Endometrial microvascular endothelial cells (primary cell): Measurements from ENCODE around the gene NTRK1. TPM values are rescaled to one million over a fixed set of nuclear protein-coding genes. Genes with fewer than 3 reads are reported as not detected.

Experiments used
- in situ Hi-C: cut with HindIII; loops from 2 replicates; pipeline ENCODE4 v1.10.0; 2017; ENCODE audit warnings: low sequenced_read_pairs, low pct_unique_long_range_greater_than_20kb; ENCODE audit errors: inconsistent ontology term
- total RNA-seq: library from RNA; depleted of rRNA; stranded (reverse); fragments of >200 nt; gene quantifications from one replicate; pipeline ENCODE4 v1.2.3, GENCODE V29; 2015; ENCODE audit errors: inconsistent ontology term

NTRK1 gene
- total RNA-seq, 1 donor from 2014 or later, result not detected

DNA sequence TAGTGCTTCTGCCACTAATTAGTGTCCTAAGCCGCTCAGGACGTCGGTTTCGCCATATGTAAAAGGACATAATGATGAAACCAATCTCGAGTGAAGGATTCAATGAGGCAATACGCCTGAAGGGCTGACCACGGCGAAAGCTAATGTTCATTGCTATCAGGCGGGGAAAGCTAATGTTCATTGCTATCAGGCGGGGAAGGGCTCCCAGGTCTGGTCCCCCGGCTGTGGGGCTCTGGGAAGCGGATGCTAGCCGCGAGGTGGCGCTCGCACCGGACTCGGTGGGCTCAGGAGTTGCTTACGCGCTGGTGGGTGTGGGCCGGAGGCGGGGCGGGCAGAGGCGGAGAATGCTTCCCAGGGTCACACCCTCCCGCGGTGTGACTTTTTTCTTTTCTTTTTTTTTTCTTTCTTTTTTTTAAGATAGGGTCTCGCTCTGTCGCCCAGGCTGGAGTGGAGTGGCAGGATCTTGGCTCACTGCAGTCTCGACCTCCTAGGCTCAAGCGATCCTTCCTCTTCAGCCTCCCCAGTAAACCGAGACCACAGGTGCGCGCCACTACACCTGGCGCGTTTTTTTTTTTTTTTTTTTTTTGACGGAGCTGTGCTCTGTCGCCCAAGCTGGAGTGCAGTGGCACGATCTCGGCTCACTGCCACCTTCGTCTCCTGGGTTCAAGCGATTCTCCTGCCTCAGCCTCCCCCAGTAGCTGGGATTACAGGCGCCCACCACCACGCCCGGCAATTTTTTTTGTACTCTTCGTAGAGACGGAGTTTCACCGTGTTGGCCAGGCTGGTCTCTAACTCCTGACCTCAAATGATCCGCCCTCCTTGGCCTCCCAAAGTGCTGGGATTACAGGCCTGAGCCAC is 31.8 kb downstream of the NTRK1 start:
- in situ Hi-C loops, result no loop called here

GRCh38 chr1:156893048-156893953 is 32.6 kb downstream of the NTRK1 start, which contains the start of gene PEAR1:
Gene PEAR1 (plus strand): TSS chr1:156893718. CDS start chr1:156903927, 10,209 bp downstream.
- in situ Hi-C loops, result no loop called here

DNA sequence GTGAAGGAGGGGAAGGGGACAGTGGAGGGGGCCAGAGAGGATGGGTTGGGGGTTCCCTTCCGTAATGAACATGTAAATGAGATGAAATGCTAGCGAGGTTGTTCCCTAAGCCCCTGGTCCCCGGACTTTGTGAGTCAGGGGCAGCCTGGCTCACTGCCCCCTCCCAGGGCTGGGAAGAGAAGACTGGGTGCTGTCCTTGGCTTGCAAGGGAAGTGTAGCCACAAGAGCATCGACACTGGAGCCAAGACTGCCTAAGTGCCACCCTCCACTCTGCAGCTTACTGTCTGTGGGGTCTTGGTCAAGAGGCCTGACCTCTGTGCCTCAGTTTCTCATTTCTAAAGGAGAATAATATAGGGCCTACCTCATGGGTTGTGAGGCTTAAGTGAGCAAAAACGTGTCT is 33.3 kb downstream of the NTRK1 start:
- in situ Hi-C loops, result no loop called here

GRCh38 chr1:156894711-156895454 is 34.2 kb downstream of the NTRK1 start:
- in situ Hi-C loops, result no loop called here

DNA sequence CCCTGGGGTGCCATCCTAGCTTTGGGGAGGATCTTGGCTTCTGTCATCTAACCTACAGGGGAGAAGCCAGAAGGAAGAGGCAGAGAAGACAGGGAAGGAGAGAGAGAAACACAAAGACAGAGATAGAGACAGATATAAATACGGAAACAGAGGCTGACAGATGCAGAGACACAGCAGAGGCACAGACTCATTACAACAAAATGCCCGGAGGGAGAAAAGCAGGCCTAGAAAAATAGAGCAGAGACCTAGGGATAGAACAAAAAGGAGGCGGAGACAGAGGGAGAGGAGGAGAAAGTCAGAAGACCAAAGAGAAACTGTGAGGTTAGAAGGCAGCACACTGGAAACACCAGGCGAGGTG is 34.8 kb downstream of the NTRK1 start:
- in situ Hi-C loops, result no loop called here

- in situ Hi-C loops, result no loop called here
These were observed 35.3 kb downstream of the NTRK1 start for GRCh38 chr1:156895927-156896326.

GRCh38 chr1:156896490-156897033 is 35.9 kb downstream of the NTRK1 start:
- in situ Hi-C loops, result no loop called here

GRCh38 chr1:156897078-156897825 is 36.6 kb downstream of the NTRK1 start:
- in situ Hi-C loops, result no loop called here

DNA sequence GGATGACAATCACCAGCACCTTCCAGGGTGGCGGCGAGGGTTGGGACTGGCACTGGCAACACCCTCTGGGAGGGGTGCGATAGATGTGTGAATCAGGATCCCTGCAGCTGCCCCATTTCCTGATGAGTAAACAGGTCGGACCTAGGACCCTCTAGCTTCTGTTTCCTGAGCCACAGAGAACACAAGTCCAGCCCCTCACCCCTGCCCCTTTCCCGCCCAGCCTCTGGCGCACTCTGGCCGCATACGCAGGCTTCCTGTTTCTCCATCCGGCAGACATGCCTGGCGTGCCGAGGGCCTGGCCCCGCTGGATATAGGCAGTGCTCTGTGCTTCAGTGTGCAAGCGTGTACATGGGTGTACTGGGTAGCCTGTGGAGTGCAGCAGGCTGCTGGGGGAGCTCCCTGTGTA is 37.5 kb downstream of the NTRK1 start:
- in situ Hi-C loops, result no loop called here

GRCh38 chr1:156898971-156899664 is 38.5 kb downstream of the NTRK1 start:
- in situ Hi-C loops, result no loop called here

GRCh38 chr1:156899956-156900718 is 39.5 kb downstream of the NTRK1 start:
- in situ Hi-C loops, result no loop called here

DNA sequence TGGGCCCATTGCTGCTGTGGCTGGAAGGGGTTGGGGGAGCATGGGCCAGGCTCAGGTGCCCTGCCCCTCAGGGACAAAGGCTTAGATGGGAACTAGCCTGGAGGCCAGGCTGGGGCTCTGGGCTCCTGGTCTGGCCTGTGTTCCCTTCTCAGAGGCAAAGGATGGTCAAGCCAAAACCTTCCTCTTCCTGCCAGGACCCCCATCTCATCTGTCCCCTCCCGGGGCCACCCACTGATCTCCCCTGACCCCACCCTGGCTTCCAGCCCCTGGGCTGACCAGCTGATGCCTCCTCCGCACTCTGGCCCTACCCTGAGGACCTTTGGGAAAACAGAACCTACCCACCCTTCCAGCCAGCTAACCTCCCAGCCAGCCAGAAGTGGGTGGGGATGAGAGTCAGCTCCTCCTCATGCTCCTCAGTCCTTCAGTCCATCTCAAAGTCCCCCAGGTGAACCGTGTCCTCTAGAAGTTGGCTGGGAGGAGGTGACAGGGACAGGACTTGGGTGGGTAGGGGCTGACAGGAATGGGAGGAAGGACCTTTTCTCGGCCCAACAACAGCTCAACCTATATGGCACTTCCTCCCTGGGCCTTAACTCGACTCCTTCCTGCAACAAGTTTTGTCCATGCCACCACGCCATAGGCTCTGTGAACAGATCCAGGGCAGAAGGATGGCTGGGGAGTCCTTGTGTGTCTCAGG is 40.4 kb downstream of the NTRK1 start:
- in situ Hi-C loops, result no loop called here

GRCh38 chr1:156901590-156901900 is 40.9 kb downstream of the NTRK1 start:
- in situ Hi-C loops, result no loop called here

GRCh38 chr1:156901966-156902915 is 41.6 kb downstream of the NTRK1 start:
- in situ Hi-C loops, result no loop called here

GRCh38 chr1:156903328-156904091 is 42.8 kb downstream of the NTRK1 start:
- in situ Hi-C loops, result no loop called here
